Neuronal stem cell (in vitro differentiated cells): ENCODE results near the gene C2orf42.

Experiments used
- DNase-seq: peaks from one replicate; pipeline ENCODE4 v3.0.0-alpha.2; 2013; ENCODE audit warnings: low spot score
- H2AFZ ChIP-seq: one replicate; pipeline ENCODE4 v1.6.1; 2013; ENCODE audit warnings: mild to moderate bottlenecking, low read length, inconsistent platforms
- H2AK5ac ChIP-seq: 2 replicates; pipeline ENCODE4 v1.6.1; 2013; ENCODE audit warnings: low read depth, mild to moderate bottlenecking, inconsistent platforms, low read length, moderate library complexity, mixed read lengths
- H2BK120ac ChIP-seq: 2 replicates; pipeline ENCODE4 v1.6.1; 2013; ENCODE audit warnings: low read depth, mild to moderate bottlenecking, inconsistent platforms, low read length, moderate library complexity, mixed read lengths
- H2BK12ac ChIP-seq: one replicate; pipeline ENCODE4 v1.6.1; 2013; ENCODE audit warnings: low read length, inconsistent platforms
- H2BK15ac ChIP-seq: 2 replicates; pipeline ENCODE4 v1.6.1; 2013; ENCODE audit warnings: mild to moderate bottlenecking, low read length, inconsistent platforms, mixed read lengths
- H2BK5ac ChIP-seq: one replicate; pipeline ENCODE4 v1.6.1; 2013; ENCODE audit warnings: inconsistent platforms, mild to moderate bottlenecking, low read length, moderate library complexity
- H3K14ac ChIP-seq: one replicate; pipeline ENCODE4 v1.6.1; 2013; ENCODE audit warnings: low read length, inconsistent platforms
- H3K18ac ChIP-seq: 2 replicates; pipeline ENCODE4 v1.6.1; 2013; ENCODE audit warnings: low read length, inconsistent platforms
- H3K23ac ChIP-seq: 2 replicates; pipeline ENCODE4 v1.6.1; 2013; ENCODE audit warnings: low read depth, mild to moderate bottlenecking, mixed read lengths, low read length, inconsistent platforms; ENCODE audit not compliant: poor library complexity
- H3K27ac ChIP-seq: replicated peaks from 3 replicates; pipeline ENCODE4 v1.5.1; 2013; ENCODE audit warnings: low read length, inconsistent platforms
- H3K27me3 ChIP-seq, 3 experiments: 2 replicates each; pipeline ENCODE4 v1.6.1; 2013; ENCODE audit warnings: low read length in 3 of 3, mild to moderate bottlenecking in 2 of 3, inconsistent platforms in 1 of 3, low read depth in 1 of 3, mixed read lengths in 1 of 3, moderate library complexity in 1 of 3; ENCODE audit not compliant: control insufficient read depth in 3 of 3, insufficient read depth in 3 of 3
- H3K36me3 ChIP-seq, 2 donors: replicated peaks in 1 of 2; 2 replicates each; pipeline ENCODE4 v1.6.1; 2013; ENCODE audit warnings: low read length in 2 of 2; ENCODE audit not compliant: control insufficient read depth in 2 of 2, insufficient read depth in 2 of 2
- H3K4ac ChIP-seq: 2 replicates; pipeline ENCODE4 v1.6.1; 2013; ENCODE audit warnings: inconsistent platforms, mild to moderate bottlenecking, low read length, moderate library complexity
- H3K4me1 ChIP-seq, 2 donors: 1 replicate in 1 of 2; 2 replicates in 1 of 2; pipeline ENCODE4 v1.6.1; 2013; ENCODE audit warnings: low read length in 2 of 2, low read depth in 1 of 2; ENCODE audit not compliant: control insufficient read depth in 2 of 2, insufficient read depth in 1 of 2
- H3K4me2 ChIP-seq: one replicate; pipeline ENCODE4 v1.6.1; 2013; ENCODE audit warnings: mild to moderate bottlenecking, low read length, inconsistent platforms; ENCODE audit not compliant: insufficient read depth, poor library complexity, severe bottlenecking
- H3K4me3 ChIP-seq, 2 donors: 2 replicates each; pipeline ENCODE4 v1.5.1; 2013; ENCODE audit warnings: low read length in 2 of 2, mild to moderate bottlenecking in 2 of 2, inconsistent platforms in 1 of 2, moderate library complexity in 1 of 2
- H3K79me1 ChIP-seq: one replicate; pipeline ENCODE4 v1.6.1; 2013; ENCODE audit warnings: low read depth, mild to moderate bottlenecking, inconsistent platforms, low read length, moderate library complexity
- H3K9ac ChIP-seq: one replicate; pipeline ENCODE4 v1.6.1; 2013; ENCODE audit warnings: mild to moderate bottlenecking, low read depth, low read length, inconsistent platforms; ENCODE audit not compliant: poor library complexity
- H3K9me3 ChIP-seq, 2 donors: replicated peaks in 1 of 2; 2 replicates each; pipeline versions ENCODE3 to v1.6.1; 2013; ENCODE audit warnings: low read length in 2 of 2, mild to moderate bottlenecking in 2 of 2, inconsistent platforms in 1 of 2, low read depth in 1 of 2, mixed read lengths in 1 of 2, moderate library complexity in 1 of 2; ENCODE audit not compliant: control insufficient read depth in 2 of 2, insufficient read depth in 1 of 2
- H4K8ac ChIP-seq: one replicate; pipeline ENCODE4 v1.6.1; 2013; ENCODE audit warnings: low read depth, mild to moderate bottlenecking, inconsistent platforms, low read length, moderate library complexity
- H4K91ac ChIP-seq: one replicate; pipeline ENCODE4 v1.6.1; 2013; ENCODE audit warnings: low read length, low read depth, mild to moderate bottlenecking, inconsistent platforms; ENCODE audit not compliant: poor library complexity
- WGBS, 2 donors: extraction: QIAGEN DNeasy Blood & Tissue Kit; methylation state at CpG; one replicate each; pipeline ENCODE4 v1.1.7; 2013; ENCODE audit warnings: missing lambda C conversion rate in 2 of 2, mixed read lengths in 1 of 2; ENCODE audit not compliant: insufficient read length in 2 of 2, insufficient replicate concordance in 1 of 2; ENCODE audit errors: extremely low coverage in 2 of 2; 5-methylcytosine and 5-hydroxymethylcytosine counted together

Gene C2orf42

DNA sequence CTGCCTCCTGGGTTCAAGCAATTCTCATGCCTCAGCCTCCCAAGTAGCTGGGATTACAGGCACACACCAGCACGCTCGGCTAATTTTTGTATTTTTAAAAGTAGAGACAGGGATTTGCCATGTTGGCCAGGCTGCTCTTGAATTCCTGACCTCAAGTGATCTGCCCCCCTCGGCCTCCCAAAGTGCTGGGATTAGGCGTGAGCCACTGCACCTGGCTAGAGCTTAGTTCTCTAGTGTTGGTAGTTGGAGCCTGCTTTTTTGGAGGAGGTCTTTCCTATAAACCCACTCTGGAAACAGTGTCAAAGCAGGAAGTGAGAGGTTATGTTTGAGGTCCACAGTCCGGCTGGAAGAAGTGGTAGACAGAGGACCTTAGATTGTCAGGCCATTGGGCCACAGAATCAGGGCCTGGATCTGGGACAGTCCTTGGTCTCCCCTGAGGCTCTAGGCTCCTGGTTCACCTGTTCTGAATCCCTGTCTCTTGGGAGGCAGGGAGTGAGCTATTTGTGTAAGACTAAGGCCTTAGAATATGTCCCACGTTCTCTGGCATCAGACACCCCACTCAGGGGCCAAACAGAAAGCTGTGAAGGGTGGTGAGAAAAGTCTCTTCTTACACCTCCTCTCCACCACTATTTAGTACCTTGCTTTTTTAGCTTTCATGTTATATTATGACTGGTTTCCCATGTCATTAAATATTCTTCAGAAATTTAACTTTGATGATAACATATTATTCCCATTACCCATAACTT, 69.0 kb downstream of the C2orf42 start:
- no CpG with 5 or more reads among the region's 6 CpGs for WGBS, 2 donors
- Histone ChIP-seq H2AFZ (no peak overlapping the region), H3K18ac (no peak overlapping the region), H3K4ac (no peak overlapping the region), H3K4me2 (no peak overlapping the region), H3K27me3 (no peaks in the 10 kb centered on the region), H3K79me1 (no peaks in the 10 kb centered on the region), H2BK12ac (no peak overlapping the region), H4K8ac (no peak overlapping the region), H4K91ac (no peak overlapping the region), H2BK120ac (no peak overlapping the region), H3K36me3 (no peaks in the 10 kb centered on the region), H3K14ac (no peak overlapping the region), H2BK15ac (no peak overlapping the region), H2BK5ac (no peak overlapping the region), H3K27ac (peak overlapping the region; percentile 23), H2AK5ac (no peak overlapping the region), H3K23ac (no peak overlapping the region), H3K9me3 (no peaks in the 10 kb centered on the region), H3K4me3 (no peak overlapping the region), H3K9ac (no peak overlapping the region), H3K4me1 (peaks cover 20 to 26% of the 10 kb centered on the region in 2 donors)
- no peak for DNase-seq

DNA sequence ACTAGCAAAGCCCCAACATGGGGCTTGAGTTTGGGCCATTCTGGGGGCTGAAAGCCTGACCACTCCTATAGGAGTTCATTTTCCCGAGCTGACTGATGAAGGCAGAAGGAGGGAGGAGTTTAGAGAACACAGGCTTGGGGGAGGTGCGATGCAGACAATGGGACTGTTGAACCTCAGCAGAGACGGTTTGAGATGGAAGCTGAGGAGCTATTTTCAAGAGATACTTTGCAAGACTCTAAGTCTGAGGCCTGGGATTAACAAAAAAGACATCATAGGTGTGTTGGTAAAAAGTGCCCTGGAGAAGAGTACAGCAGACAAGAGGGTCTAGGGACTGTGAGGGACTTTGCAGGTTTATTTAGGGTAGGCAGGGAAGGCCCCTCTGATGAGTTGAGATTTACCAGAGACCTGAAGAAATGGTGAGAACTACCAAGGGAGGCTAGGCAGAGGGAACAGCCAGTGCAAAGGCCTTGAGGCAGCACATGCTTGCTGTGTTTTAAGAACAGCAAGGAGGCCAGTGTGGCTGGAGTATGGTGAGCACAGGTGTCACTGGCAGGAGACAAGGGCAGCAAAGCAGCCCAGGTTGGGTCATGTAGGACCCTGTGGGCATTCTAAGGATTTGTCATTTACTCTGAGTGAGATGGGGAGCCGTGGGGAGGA, 71.9 kb downstream of the C2orf42 start:
- Histone ChIP-seq H2BK12ac (peak overlapping the region; percentile 93), H2BK120ac (no peak overlapping the region), H3K79me1 (no peaks in the 10 kb centered on the region), H3K9me3 (no peaks in the 10 kb centered on the region), H3K4me2 (peak overlapping the region; percentile 13), H3K9ac (no peak overlapping the region), H2BK5ac (no peak overlapping the region), H3K4me1 (peaks cover 20 to 35% of the 10 kb centered on the region in 2 donors), H2AFZ (peak overlapping the region; percentile 48), H3K27ac (peak overlapping the region; percentile 68), H4K91ac (peak overlapping the region; percentile 47), H4K8ac (no peak overlapping the region), H2AK5ac (peak overlapping the region; percentile 58), H3K36me3 (no peaks in the 10 kb centered on the region), H3K27me3 (no peaks in the 10 kb centered on the region), H2BK15ac (peak overlapping the region; percentile 63), H3K18ac (peak overlapping the region; percentile 91), H3K4me3 (no peak overlapping the region), H3K4ac (peak overlapping the region; percentile 12), H3K23ac (no peak overlapping the region), H3K14ac (no peak overlapping the region)
- no CpG with 5 or more reads among the region's 4 CpGs for WGBS, 2 donors
- DNase-seq = no peak

GRCh38 chr2:70116936-70117552, 73.8 kb downstream of the C2orf42 start:
- peak overlapping the region; percentile 6 for H3K18ac ChIP-seq
- H3K36me3 ChIP-seq = no peaks in the 10 kb centered on the region
- no peak overlapping the region for H2BK5ac ChIP-seq
- no peak overlapping the region for H4K8ac ChIP-seq
- no peak overlapping the region for H2BK15ac ChIP-seq
- H4K91ac ChIP-seq = no peak overlapping the region
- H3K79me1 ChIP-seq = no peaks in the 10 kb centered on the region
- DNase-seq = no peak
- H2AFZ ChIP-seq = peak overlapping the region; percentile 27
- no peak overlapping the region for H2BK120ac ChIP-seq
- H3K14ac ChIP-seq = no peak overlapping the region
- no peak overlapping the region for H3K9ac ChIP-seq
- no peak overlapping the region for H3K23ac ChIP-seq
- H3K4me2 ChIP-seq = no peak overlapping the region
- H2AK5ac ChIP-seq = no peak overlapping the region
- H3K4ac ChIP-seq = no peak overlapping the region
- no peaks in the 10 kb centered on the region for H3K9me3 ChIP-seq
- no peak overlapping the region for H2BK12ac ChIP-seq
- peak overlapping the region; percentile 37 for H3K27ac ChIP-seq
- H3K4me1 ChIP-seq = peaks cover 18 to 33% of the 10 kb centered on the region in 2 donors
- H3K4me3 ChIP-seq = no peak overlapping the region
- WGBS, 2 donors = no CpG with 5 or more reads among the region's 2 CpGs
- H3K27me3 ChIP-seq = no peaks in the 10 kb centered on the region
